ENCODE results near the gene ANXA2. TPM values are rescaled to one million over a fixed set of nuclear protein-coding genes. Genes with fewer than 3 reads are reported as not detected.

The ANXA2 gene
- polyA plus RNA-seq, 1 donor, result 650 TPM

DNA sequence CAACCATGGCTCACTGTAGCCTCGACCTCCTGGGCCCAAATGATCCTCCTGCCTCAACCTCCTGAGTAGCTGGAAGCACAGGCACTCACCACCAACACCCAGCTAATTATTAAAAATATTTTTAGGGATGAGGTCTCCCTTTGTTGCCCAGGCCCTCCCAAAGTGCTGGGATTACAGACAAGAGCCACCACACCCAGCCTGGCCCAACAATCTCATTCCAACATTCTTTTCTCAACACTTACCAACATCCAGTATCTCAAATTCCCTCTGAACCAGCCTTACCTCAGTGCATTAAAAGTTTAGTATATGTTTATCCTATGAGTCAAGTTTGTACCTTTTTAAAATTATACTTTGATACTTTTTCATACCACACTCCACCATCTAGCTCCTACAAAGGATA is 25.0 kb downstream of the ANXA2 start:
- Histone ChIP-seq H3K9me3 (ENCODE audit: control insufficient read depth, low read depth, low read length) (no peaks in the 10 kb centered on the region), H3K4me1 (ENCODE audit: control insufficient read depth, insufficient read depth, low read length) (peaks cover 19% of the 10 kb centered on the region), H3K27ac (ENCODE audit: low read length) (no peak overlapping the region), H3K27me3 (ENCODE audit: control insufficient read depth, insufficient read depth, low read length) (no peaks in the 10 kb centered on the region), H3K36me3 (ENCODE audit: control insufficient read depth, insufficient read depth, low read length) (peaks cover 56% of the 10 kb centered on the region), H3K4me3 (ENCODE audit: low read length) (no peak overlapping the region)
- DNase-seq, result no peak
- no CpG with 5 or more reads among the region's 1 CpG for WGBS (ENCODE audit: insufficient coverage, low lambda C conversion rate)

DNA sequence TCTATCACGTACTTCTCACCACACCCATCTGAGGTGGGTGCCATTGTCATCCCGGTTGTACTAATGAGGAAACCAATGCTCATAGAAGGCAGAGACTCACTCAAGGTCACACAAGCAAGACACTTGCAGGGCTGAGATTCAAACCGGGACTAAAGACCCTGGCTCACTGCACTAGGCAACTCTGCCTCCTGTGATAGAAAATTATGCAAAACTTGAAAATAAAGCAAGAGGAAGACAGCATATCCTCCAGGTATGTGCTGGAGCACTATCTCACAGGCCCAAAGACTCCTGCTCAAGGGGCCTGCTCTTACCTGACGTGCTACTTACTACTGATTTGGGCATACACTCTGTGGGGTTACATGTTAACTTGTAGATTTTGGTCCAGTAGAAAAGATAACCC is 25.6 kb downstream of the ANXA2 start:
- no peaks in the 10 kb centered on the region for H3K27me3 ChIP-seq (ENCODE audit: control insufficient read depth, insufficient read depth, low read length)
- H3K9me3 ChIP-seq (ENCODE audit: control insufficient read depth, low read depth, low read length), result no peaks in the 10 kb centered on the region
- WGBS (ENCODE audit: insufficient coverage, low lambda C conversion rate), result no CpG with 5 or more reads among the region's 4 CpGs
- no peak overlapping the region for H3K4me3 ChIP-seq (ENCODE audit: low read length)
- DNase-seq, result no peak
- no peak overlapping the region for H3K27ac ChIP-seq (ENCODE audit: low read length)
- H3K36me3 ChIP-seq (ENCODE audit: control insufficient read depth, insufficient read depth, low read length), result peaks cover 56% of the 10 kb centered on the region
- peaks cover 19% of the 10 kb centered on the region for H3K4me1 ChIP-seq (ENCODE audit: control insufficient read depth, insufficient read depth, low read length)

DNA sequence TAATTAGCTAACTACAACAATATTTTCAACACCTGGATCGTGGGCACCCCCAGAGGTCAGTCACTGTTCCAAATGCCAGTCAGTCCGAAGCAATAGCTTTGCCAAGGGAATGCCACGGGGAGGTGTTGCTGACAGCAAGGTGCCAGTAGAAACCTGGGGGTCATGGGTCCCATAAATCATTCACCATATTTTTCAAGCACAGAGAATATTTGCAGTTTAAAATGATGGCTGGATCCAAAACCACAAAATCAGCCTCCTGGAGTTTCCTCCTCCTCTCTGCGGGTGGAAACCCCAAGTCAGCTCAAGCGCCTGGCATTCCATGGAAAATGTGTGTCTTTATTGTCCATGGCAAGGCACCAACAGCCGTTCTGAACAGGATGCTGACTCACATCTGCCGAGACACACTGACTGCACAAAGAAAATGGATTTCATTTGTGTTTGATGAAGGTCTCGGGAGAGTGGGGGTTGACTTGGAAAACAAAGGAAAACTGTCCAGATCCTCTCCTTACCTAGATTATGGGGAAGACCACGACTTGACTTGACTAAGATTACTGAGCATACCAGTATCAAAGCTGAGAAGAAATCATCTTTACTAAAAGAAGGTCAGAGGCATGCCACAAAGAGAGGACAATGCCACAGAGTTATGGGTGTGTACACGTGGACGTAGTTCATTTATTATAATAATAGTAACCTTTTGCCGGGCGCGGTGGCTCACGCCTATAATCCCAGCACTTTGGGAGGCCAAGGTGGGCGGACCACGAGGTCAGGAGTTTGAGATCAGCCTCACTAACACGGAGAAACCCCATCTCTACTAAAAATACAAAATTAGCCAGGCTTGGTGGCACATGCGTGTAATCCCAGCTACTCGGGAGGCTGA is 26.4 kb downstream of the ANXA2 start:
- WGBS (ENCODE audit: insufficient coverage, low lambda C conversion rate), result 90% methylated on average over 2 of the region's 20 CpGs
- Histone ChIP-seq H3K27ac (ENCODE audit: low read length) (peak overlapping the region; percentile 51), H3K36me3 (ENCODE audit: control insufficient read depth, insufficient read depth, low read length) (peaks cover 50% of the 10 kb centered on the region), H3K9me3 (ENCODE audit: control insufficient read depth, low read depth, low read length) (no peaks in the 10 kb centered on the region), H3K4me1 (ENCODE audit: control insufficient read depth, insufficient read depth, low read length) (peaks cover 19% of the 10 kb centered on the region), H3K4me3 (ENCODE audit: low read length) (no peak overlapping the region), H3K27me3 (ENCODE audit: control insufficient read depth, insufficient read depth, low read length) (no peaks in the 10 kb centered on the region)
- no peak for DNase-seq

DNA sequence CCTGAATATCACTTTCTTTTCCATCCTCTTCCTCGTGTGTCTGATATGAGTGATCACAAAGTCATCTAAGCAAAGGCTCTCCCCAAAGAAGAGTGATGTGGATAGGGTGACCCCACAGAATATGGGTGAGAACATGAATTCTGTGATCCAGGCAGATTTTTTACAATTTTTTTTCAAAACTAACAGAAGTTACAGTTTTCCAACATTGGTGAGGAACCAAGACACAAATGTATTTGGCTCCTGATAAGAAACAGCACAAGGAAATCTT is 27.0 kb downstream of the ANXA2 start:
- no peak overlapping the region for H3K4me3 ChIP-seq (ENCODE audit: low read length)
- no peaks in the 10 kb centered on the region for H3K9me3 ChIP-seq (ENCODE audit: control insufficient read depth, low read depth, low read length)
- 33% methylated on average over 1 of the region's 1 CpG for WGBS (ENCODE audit: insufficient coverage, low lambda C conversion rate)
- H3K27me3 ChIP-seq (ENCODE audit: control insufficient read depth, insufficient read depth, low read length), result no peaks in the 10 kb centered on the region
- no peak for DNase-seq
- H3K4me1 ChIP-seq (ENCODE audit: control insufficient read depth, insufficient read depth, low read length), result peaks cover 19% of the 10 kb centered on the region
- H3K27ac ChIP-seq (ENCODE audit: low read length), result peak overlapping the region; percentile 51
- peaks cover 46% of the 10 kb centered on the region for H3K36me3 ChIP-seq (ENCODE audit: control insufficient read depth, insufficient read depth, low read length)

DNA sequence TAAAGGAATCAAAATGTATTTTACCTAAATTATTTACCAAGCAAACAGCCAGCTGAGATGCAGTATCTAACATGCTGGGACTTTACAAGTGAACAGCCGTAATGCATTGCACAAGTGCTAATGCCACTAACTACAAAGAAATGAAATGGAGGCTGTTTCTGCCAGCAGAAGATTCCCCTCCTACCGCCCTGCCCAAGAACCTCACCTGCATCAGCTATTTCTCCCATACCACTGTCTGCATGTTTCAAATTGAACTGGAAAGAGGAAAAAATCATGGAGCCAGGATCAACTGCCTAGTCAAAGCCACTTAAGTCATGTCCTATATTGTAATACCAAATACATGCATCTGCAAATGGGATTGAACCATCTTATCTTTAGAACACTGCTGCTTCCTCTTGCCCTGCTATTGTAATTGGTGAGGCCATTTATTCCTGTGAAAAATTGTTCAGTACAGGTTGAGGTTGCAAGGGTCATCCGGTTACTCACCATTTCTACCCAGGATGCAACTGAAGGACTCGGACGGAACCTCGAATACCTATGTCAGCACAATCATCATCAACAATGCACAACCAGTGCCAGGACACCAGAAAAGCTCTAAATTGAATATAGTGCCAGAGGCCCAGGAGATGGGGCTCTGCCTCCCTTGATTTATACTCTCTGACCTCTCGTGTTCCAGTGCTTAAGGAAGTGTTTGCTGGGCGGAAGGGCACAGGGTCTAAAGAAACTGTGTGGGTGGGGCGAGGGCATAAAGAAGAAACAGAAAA is 27.5 kb downstream of the ANXA2 start:
- peaks cover 43% of the 10 kb centered on the region for H3K36me3 ChIP-seq (ENCODE audit: control insufficient read depth, insufficient read depth, low read length)
- no peaks in the 10 kb centered on the region for H3K27me3 ChIP-seq (ENCODE audit: control insufficient read depth, insufficient read depth, low read length)
- H3K27ac ChIP-seq (ENCODE audit: low read length), result peak overlapping the region; percentile 51
- no peak overlapping the region for H3K4me3 ChIP-seq (ENCODE audit: low read length)
- H3K9me3 ChIP-seq (ENCODE audit: control insufficient read depth, low read depth, low read length), result no peaks in the 10 kb centered on the region
- peaks cover 19% of the 10 kb centered on the region for H3K4me1 ChIP-seq (ENCODE audit: control insufficient read depth, insufficient read depth, low read length)
- WGBS (ENCODE audit: insufficient coverage, low lambda C conversion rate), result no CpG with 5 or more reads among the region's 9 CpGs
- DNase-seq, result peak in 1 of 2 donors; percentile 66

DNA sequence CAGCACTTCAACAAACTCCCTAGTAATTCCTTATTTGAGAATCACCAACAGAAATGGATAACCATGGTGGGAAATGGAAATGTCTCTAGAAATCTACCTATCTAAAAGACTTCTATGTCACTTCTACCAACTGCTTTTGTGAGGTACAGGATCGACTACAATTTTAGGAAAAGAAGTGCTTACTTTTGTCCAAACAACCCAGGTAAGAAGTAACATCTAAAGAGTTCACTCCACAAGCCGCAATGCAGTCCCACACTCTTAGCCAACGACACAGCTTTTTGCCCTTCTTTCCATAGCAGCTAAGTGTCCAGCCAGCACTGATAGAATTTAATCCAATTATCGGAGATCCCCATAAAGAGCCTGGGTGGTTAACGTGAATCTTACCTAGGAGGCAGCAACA is 28.1 kb downstream of the ANXA2 start:
- H3K27ac ChIP-seq (ENCODE audit: low read length), result peak overlapping the region; percentile 51
- WGBS (ENCODE audit: insufficient coverage, low lambda C conversion rate), result no CpG with 5 or more reads among the region's 5 CpGs

DNA sequence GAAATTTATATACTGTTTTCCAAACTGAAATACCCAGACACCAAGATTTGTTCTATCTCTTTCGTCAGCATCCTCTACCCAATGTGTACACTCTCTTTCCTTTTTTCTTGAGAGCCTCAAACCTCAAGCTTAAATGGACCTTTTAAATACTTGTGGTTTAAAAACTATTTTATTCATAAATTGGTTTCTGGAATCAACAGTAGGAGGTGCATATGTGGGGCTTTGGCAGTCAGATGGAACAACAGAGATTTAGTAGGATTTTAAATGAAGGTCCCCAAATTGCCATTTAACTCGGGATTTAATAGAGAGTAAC is 33.2 kb downstream of the ANXA2 start:
- no peaks in the 10 kb centered on the region for H3K27me3 ChIP-seq (ENCODE audit: control insufficient read depth, insufficient read depth, low read length)
- no peak overlapping the region for H3K4me3 ChIP-seq (ENCODE audit: low read length)
- H3K36me3 ChIP-seq (ENCODE audit: control insufficient read depth, insufficient read depth, low read length), result peaks cover 51% of the 10 kb centered on the region
- no peaks in the 10 kb centered on the region for H3K9me3 ChIP-seq (ENCODE audit: control insufficient read depth, low read depth, low read length)
- no peak for DNase-seq
- WGBS (ENCODE audit: insufficient coverage, low lambda C conversion rate), result 100% methylated on average over 1 of the region's 2 CpGs
- no peaks in the 10 kb centered on the region for H3K4me1 ChIP-seq (ENCODE audit: control insufficient read depth, insufficient read depth, low read length)
- no peak overlapping the region for H3K27ac ChIP-seq (ENCODE audit: low read length)

More for the DNA sequence above, 28.1 kb downstream of the ANXA2 start:
- Histone ChIP-seq H3K9me3 (ENCODE audit: control insufficient read depth, low read depth, low read length) (no peaks in the 10 kb centered on the region), H3K36me3 (ENCODE audit: control insufficient read depth, insufficient read depth, low read length) (peaks cover 40% of the 10 kb centered on the region), H3K4me3 (ENCODE audit: low read length) (no peak overlapping the region), H3K4me1 (ENCODE audit: control insufficient read depth, insufficient read depth, low read length) (peaks cover 15% of the 10 kb centered on the region), H3K27me3 (ENCODE audit: control insufficient read depth, insufficient read depth, low read length) (no peaks in the 10 kb centered on the region)
- no peak for DNase-seq

DNA sequence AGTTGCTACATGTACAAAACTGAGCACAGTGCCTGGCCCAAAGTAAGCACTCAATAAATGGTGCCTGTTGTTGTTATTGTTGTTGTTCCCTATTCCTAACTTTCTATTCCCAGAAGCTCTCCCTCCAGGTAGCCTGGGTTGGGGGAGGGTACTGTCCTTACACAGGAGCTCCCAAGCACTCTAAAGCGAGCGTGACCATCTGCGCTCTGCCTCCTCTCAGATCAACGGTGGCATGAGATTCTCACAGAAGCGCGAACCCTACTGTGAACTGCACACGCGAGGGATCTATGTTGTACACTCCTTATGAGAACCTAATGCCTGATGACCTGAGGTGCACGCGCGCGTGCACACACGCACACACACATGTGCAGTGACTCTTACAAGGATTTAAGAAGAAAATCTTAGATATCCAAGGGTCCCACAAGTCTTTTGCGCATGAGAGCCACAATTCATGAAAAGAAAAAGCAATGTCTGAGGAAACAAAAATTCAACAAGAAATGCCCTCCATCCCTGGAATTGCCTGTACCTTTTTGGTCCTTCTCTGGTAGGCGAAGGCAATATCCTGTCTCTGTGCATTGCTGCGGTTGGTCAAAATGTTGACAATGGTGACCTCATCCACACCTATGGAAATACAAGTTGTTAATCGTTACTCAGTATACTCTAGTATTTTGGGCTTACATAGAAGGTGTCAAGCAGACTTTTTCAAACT is 33.7 kb downstream of the ANXA2 start:
- Histone ChIP-seq H3K36me3 (ENCODE audit: control insufficient read depth, insufficient read depth, low read length) (peaks cover 52% of the 10 kb centered on the region), H3K27me3 (ENCODE audit: control insufficient read depth, insufficient read depth, low read length) (no peaks in the 10 kb centered on the region), H3K9me3 (ENCODE audit: control insufficient read depth, low read depth, low read length) (no peaks in the 10 kb centered on the region), H3K4me3 (ENCODE audit: low read length) (no peak overlapping the region), H3K27ac (ENCODE audit: low read length) (no peak overlapping the region), H3K4me1 (ENCODE audit: control insufficient read depth, insufficient read depth, low read length) (no peaks in the 10 kb centered on the region)
- no peak for DNase-seq
- 100% methylated on average over 1 of the region's 17 CpGs for WGBS (ENCODE audit: insufficient coverage, low lambda C conversion rate)

DNA sequence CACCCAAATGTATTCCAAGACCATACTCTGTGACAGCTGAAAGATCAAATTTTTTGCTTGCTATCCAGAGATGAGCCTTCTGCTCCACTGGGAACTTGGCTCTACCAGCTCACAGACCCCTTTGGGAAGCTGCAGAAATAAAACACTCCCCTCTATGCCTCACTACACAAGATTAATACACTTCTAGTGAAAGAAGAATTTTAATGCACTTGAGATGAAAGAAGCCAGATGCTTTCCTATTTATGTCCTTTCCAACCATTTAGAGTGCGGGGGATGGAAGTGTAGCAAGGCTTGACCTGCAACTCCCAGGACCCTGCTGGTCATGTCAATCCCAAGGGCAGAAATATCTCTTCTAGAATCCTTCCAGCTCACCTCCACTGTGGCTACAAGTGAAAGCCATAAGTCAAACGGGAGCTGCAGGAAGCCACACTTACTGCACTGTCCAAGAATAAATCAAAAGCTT is 34.7 kb downstream of the ANXA2 start:
- 80% methylated on average over 1 of the region's 2 CpGs for WGBS (ENCODE audit: insufficient coverage, low lambda C conversion rate)
- Histone ChIP-seq H3K36me3 (ENCODE audit: control insufficient read depth, insufficient read depth, low read length) (peaks cover 57% of the 10 kb centered on the region), H3K9me3 (ENCODE audit: control insufficient read depth, low read depth, low read length) (no peaks in the 10 kb centered on the region), H3K27me3 (ENCODE audit: control insufficient read depth, insufficient read depth, low read length) (no peaks in the 10 kb centered on the region), H3K4me3 (ENCODE audit: low read length) (no peak overlapping the region), H3K27ac (ENCODE audit: low read length) (no peak overlapping the region), H3K4me1 (ENCODE audit: control insufficient read depth, insufficient read depth, low read length) (no peaks in the 10 kb centered on the region)
- DNase-seq, result no peak

DNA sequence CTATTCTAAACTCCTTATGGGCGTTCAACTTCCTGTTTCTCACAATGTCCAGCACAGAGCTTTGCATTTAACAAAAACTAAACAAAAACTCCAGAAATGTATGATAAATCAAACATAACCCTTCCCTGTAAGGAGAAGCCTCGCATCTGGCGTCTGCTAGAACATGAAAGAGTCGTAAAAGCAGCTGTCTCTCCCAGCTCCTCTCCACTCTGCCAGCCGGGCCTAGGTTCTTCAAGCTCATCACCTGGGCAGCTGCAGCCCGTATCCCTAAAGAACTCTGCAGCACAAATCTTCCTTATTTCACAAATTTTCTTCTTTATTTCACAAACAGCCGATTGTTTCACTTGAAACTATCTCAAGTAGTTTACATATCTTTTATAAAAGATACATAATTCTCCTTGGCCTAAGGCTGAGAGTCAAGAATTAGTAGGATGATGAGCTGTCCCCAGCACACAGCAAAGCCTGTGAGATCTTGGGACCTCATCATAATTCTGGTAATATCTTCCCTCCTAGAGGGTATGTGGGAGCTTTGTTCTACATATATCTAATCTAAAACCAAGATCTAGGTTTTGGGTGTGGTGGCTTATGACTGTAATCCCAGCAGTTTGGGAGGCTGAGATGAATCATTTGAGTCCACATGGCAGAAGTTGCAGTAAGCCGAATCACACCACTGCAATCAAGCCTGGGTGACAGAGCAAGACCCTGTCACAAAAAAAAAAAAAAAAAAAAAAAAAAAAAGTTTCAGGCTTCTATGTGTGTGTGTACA is 35.3 kb downstream of the ANXA2 start:
- whole genome bisulfite sequencing (ENCODE audit: insufficient coverage, low lambda C conversion rate), result 72% methylated on average over 2 of the region's 8 CpGs
- Histone ChIP-seq H3K9me3 (ENCODE audit: control insufficient read depth, low read depth, low read length) (no peaks in the 10 kb centered on the region), H3K4me1 (ENCODE audit: control insufficient read depth, insufficient read depth, low read length) (no peaks in the 10 kb centered on the region), H3K4me3 (ENCODE audit: low read length) (no peak overlapping the region), H3K27me3 (ENCODE audit: control insufficient read depth, insufficient read depth, low read length) (no peaks in the 10 kb centered on the region), H3K27ac (ENCODE audit: low read length) (no peak overlapping the region), H3K36me3 (ENCODE audit: control insufficient read depth, insufficient read depth, low read length) (peaks cover 57% of the 10 kb centered on the region)
- no peak for DNase-seq

Data from large intestine (tissue), 3 donors.